Esophagus squamous epithelium (tissue), 5 donors: ENCODE measurements around the gene RHBDD3. TPM values are rescaled to one million over a fixed set of nuclear protein-coding genes. Genes with fewer than 3 reads are reported as not detected.

Experiments used
- DNase-seq: peaks from one replicate; lab custom pipeline; 2025; lab: John Stamatoyannopoulos, UW
- H3K27ac ChIP-seq, 4 donors: fragments of 200-600 bp; sonication (generic); one replicate each; pipeline ENCODE4 v1.5.1; 2016 to 2019; ENCODE audit warnings: mild to moderate bottlenecking in 1 of 4
- H3K27me3 ChIP-seq, 4 donors: fragments of 200-600 bp; sonication (generic); 1 replicate in 3 of 4; 2 replicates in 1 of 4; pipeline versions ENCODE4 v1.5.1 to v1.6.0; 2017 to 2021; ENCODE audit warnings: antibody characterized with exemption in 1 of 4
- H3K36me3 ChIP-seq, 3 donors: fragments of 200-600 bp; sonication (generic); one replicate each; pipeline ENCODE4 v1.5.1; 2016 to 2019
- H3K4me1 ChIP-seq, 3 donors: fragments of 200-600 bp; sonication (generic); one replicate each; pipeline ENCODE4 v1.5.1; 2017 to 2019
- H3K4me3 ChIP-seq, 4 donors: fragments of 200-600 bp; sonication (generic); 1 replicate in 3 of 4; 2 replicates in 1 of 4; pipeline ENCODE4 v1.5.1; 2016 to 2019; ENCODE audit warnings: mild to moderate bottlenecking in 2 of 4, moderate library complexity in 1 of 4
- H3K9me3 ChIP-seq, 3 donors: fragments of 200-600 bp; sonication (generic); one replicate each; pipeline ENCODE4 v1.5.1; 2016 to 2019
- CTCF ChIP-seq, 6 experiments: fragments of 450-650 bp in 4 of 6; fragments of 200-600 bp in 2 of 6; sonication (generic) in 2 of 6; IDR thresholded peaks; one replicate each; pipeline ENCODE4 v1.5.1; 2016 to 2019; ENCODE audit warnings: antibody characterized with exemption in 6 of 6, mild to moderate bottlenecking in 4 of 6, moderate library complexity in 4 of 6
- POLR2A ChIP-seq, 4 donors: fragments of 450-650 bp; IDR thresholded peaks; one replicate each; pipeline ENCODE4 v1.6.1; 2017; ENCODE audit warnings: antibody characterized with exemption in 4 of 4, mild to moderate bottlenecking in 4 of 4, moderate library complexity in 3 of 4
- WGBS, 2 donors: methylation state at CpG; one replicate each; pipeline ENCODE4 v1.1.5; 2018; 5-methylcytosine and 5-hydroxymethylcytosine counted together
- intact Hi-C: fragments of 100-400 bp; cut with DNase I; formaldehyde crosslinking; loops from one replicate; pipeline ENCODE4 v1.15.0; 2022
- total RNA-seq, 4 donors: library from RNA; depleted of rRNA; stranded (reverse); fragments of >200 nt; gene quantifications; one replicate each; pipeline ENCODE4 v1.1.0, GENCODE V29; 2016
- donor health status: DM: yes; HTN: yes; CAD: no.

The RHBDD3 gene
- total RNA-seq, 4 donors from 2014 or later = 14.3 to 28.2 (median 20.1) TPM

- H3K9me3 ChIP-seq = no peaks in the 10 kb centered on the region
- H3K27me3 ChIP-seq = no peaks in the 10 kb centered on the region
- no peak for DNase-seq
- H3K27ac ChIP-seq = peak overlapping the region; percentile 97 to 99 (median 99)
- intact Hi-C loops = no loop called here
- H3K4me3 ChIP-seq = peak overlapping the region; percentile 79 to 97 (median 88)
- peaks cover 9 to 48% (median 9%) of the 10 kb centered on the region in 3 donors for H3K36me3 ChIP-seq
- 0 to 1% methylated on average over 14 of the region's 51 CpGs for WGBS, 2 donors
- H3K4me1 ChIP-seq = peaks cover 15 to 71% (median 40%) of the 10 kb centered on the region in 3 donors
- TF ChIP-seq CTCF (IDR thresholded peaks at IDR 0.05) (no peak), POLR2A (IDR thresholded peaks at IDR 0.05) (no peak)
Observed at GRCh38 chr22:29268511-29269229, 889 bp upstream of the RHBDD3 start.

- H3K36me3 ChIP-seq = peaks cover 5 to 48% (median 9%) of the 10 kb centered on the region in 3 donors
- WGBS, 2 donors = 0% methylated on average over 2 to 4 of the region's 32 CpGs
- intact Hi-C loops = no loop called here
- TF ChIP-seq POLR2A (IDR thresholded peaks at IDR 0.05) (no peak), CTCF (IDR thresholded peaks at IDR 0.05) (no peak)
- H3K4me3 ChIP-seq = peak overlapping the region; percentile 79 to 97 (median 88)
- no peaks in the 10 kb centered on the region for H3K9me3 ChIP-seq
- no peaks in the 10 kb centered on the region for H3K27me3 ChIP-seq
- H3K4me1 ChIP-seq = peaks cover 15 to 59% (median 35%) of the 10 kb centered on the region in 3 donors
- H3K27ac ChIP-seq = peak overlapping the region; percentile 97 to 99 (median 99)
- no peak for DNase-seq
Observed at GRCh38 chr22:29267462-29267857, 321 bp downstream of the RHBDD3 start.

- Histone ChIP-seq H3K4me1 (peaks cover 15 to 52% (median 31%) of the 10 kb centered on the region in 3 donors), H3K36me3 (peaks cover 5 to 41% (median 9%) of the 10 kb centered on the region in 3 donors), H3K27me3 (no peaks in the 10 kb centered on the region), H3K4me3 (peak overlapping the region; percentile 79 to 97 (median 88)), H3K27ac (peak overlapping the region; percentile 97 to 99 (median 99)), H3K9me3 (no peaks in the 10 kb centered on the region)
- intact Hi-C loops = no loop called here
- WGBS, 2 donors = 18 to 67% methylated on average over 1 to 12 of the region's 13 CpGs
- DNase-seq = no peak
- no peak for TF ChIP-seq POLR2A (IDR thresholded peaks at IDR 0.05)
- no peak for TF ChIP-seq CTCF (IDR thresholded peaks at IDR 0.05)
Observed at GRCh38 chr22:29266564-29267461, 968 bp downstream of the RHBDD3 start.

- no peak for DNase-seq
- 59 to 67% methylated on average over 4 of the region's 4 CpGs for WGBS, 2 donors
- no peak overlapping the region for H3K4me3 ChIP-seq
- peaks cover 5 to 37% (median 9%) of the 10 kb centered on the region in 3 donors for H3K36me3 ChIP-seq
- intact Hi-C loops = no loop called here
- no peaks in the 10 kb centered on the region for H3K27me3 ChIP-seq
- TF ChIP-seq POLR2A (IDR thresholded peaks at IDR 0.05) = no peak
- peak in 1 of 6 experiments; percentile 4 for TF ChIP-seq CTCF (IDR thresholded peaks at IDR 0.05)
- no peaks in the 10 kb centered on the region for H3K9me3 ChIP-seq
- peak overlapping the region in 1 of 4 donors; percentile 97 for H3K27ac ChIP-seq
- peaks cover 15 to 43% (median 23%) of the 10 kb centered on the region in 3 donors for H3K4me1 ChIP-seq
Observed at GRCh38 chr22:29265929-29266328, 1.9 kb downstream of the RHBDD3 start.
